Sigmoid colon (tissue), 4 donors: Measurements from ENCODE around the gene CEP63.

Experiments
- EP300 ChIP-seq, 4 donors: sonication (generic); formaldehyde crosslinking; IDR thresholded peaks; one replicate each; pipeline ENCODE4 v1.6.1; 2017; ENCODE audit warnings: antibody characterized with exemption in 4 of 4
- POLR2A ChIP-seq, 2 donors: fragments of 450-650 bp; IDR thresholded peaks; one replicate each; pipeline ENCODE4 v1.6.1; 2016; ENCODE audit warnings: antibody characterized with exemption in 2 of 2, mild to moderate bottlenecking in 2 of 2, moderate library complexity in 2 of 2
- TF ChIP-seq, protein P1 (sequence below), 4 experiments: fragments of 450-650 bp in 3 of 4; fragments of 200-600 bp in 1 of 4; IDR thresholded peaks; one replicate each; pipeline ENCODE4 v1.5.1; 2016 to 2019; ENCODE audit warnings: antibody characterized with exemption in 4 of 4, mild to moderate bottlenecking in 3 of 4, moderate library complexity in 2 of 4

- TF ChIP-seq, protein P1, sequence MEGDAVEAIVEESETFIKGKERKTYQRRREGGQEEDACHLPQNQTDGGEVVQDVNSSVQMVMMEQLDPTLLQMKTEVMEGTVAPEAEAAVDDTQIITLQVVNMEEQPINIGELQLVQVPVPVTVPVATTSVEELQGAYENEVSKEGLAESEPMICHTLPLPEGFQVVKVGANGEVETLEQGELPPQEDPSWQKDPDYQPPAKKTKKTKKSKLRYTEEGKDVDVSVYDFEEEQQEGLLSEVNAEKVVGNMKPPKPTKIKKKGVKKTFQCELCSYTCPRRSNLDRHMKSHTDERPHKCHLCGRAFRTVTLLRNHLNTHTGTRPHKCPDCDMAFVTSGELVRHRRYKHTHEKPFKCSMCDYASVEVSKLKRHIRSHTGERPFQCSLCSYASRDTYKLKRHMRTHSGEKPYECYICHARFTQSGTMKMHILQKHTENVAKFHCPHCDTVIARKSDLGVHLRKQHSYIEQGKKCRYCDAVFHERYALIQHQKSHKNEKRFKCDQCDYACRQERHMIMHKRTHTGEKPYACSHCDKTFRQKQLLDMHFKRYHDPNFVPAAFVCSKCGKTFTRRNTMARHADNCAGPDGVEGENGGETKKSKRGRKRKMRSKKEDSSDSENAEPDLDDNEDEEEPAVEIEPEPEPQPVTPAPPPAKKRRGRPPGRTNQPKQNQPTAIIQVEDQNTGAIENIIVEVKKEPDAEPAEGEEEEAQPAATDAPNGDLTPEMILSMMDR (IDR thresholded peaks at IDR 0.05) = no peak
- TF ChIP-seq POLR2A (IDR thresholded peaks at IDR 0.05) (no peak), EP300 (IDR thresholded peaks at IDR 0.05) (no peak)
These were observed 119.7 kb downstream of the CEP63 start for GRCh38 chr3:134605556-134605955.
